BLaER1 (cell line): ENCODE results near the gene SYNGR1.
"Not testable (repeated sequence)": the region's sequence is repeated elsewhere in the genome, so short reads cannot be mapped to it uniquely, and the experiment has no call there.

Source experiments
- H3K27ac ChIP-seq: shearing (Covaris generic); formaldehyde crosslinking; 2 replicates; pipeline ENCODE4 v1.8.1; 2022
- H3K27me3 ChIP-seq: shearing (Covaris generic); formaldehyde crosslinking; 2 replicates; pipeline ENCODE4 v1.8.1; 2022
- H3K36me3 ChIP-seq: shearing (Covaris generic); formaldehyde crosslinking; 2 replicates; pipeline ENCODE4 v1.8.1; 2022
- H3K4me1 ChIP-seq: shearing (Covaris generic); formaldehyde crosslinking; 2 replicates; pipeline ENCODE4 v1.8.1; 2022
- H3K4me2 ChIP-seq: shearing (Covaris generic); formaldehyde crosslinking; 2 replicates; pipeline ENCODE4 v1.8.1; 2022
- H3K4me3 ChIP-seq: shearing (Covaris generic); formaldehyde crosslinking; 2 replicates; pipeline ENCODE4 v1.8.1; 2022
- H3K9ac ChIP-seq: shearing (Covaris generic); formaldehyde crosslinking; 2 replicates; pipeline ENCODE4 v1.8.1; 2022
- H3K9me3 ChIP-seq: shearing (Covaris generic); formaldehyde crosslinking; 2 replicates; pipeline ENCODE4 v1.8.1; 2022
- H4K20me1 ChIP-seq: shearing (Covaris generic); formaldehyde crosslinking; 2 replicates; pipeline ENCODE4 v1.8.1; 2022
- Cebpa-rat ChIP-seq: shearing (Covaris generic); IDR thresholded peaks from 2 replicates; pipeline ENCODE4 v1.8.1; 2022

SYNGR1 gene

GRCh38 chr22:39316440-39317083, 33.2 kb upstream of the SYNGR1 start:
- Histone ChIP-seq H3K27me3 (no peaks in the 10 kb centered on the region), H3K4me1 (peaks cover 75% of the 10 kb centered on the region), H3K36me3 (peaks cover 71% of the 10 kb centered on the region), H3K4me3 (peak overlapping the region; percentile 87), H3K9ac (peak overlapping the region; percentile 99), H3K27ac (peak overlapping the region; percentile 98; the same call in 1 of the 2 replicates), H4K20me1 (peaks cover 77% of the 10 kb centered on the region), H3K4me2 (peak overlapping the region; percentile 96), H3K9me3 (no peaks in the 10 kb centered on the region)
- TF ChIP-seq Cebpa-rat: no peak

- H3K4me3 ChIP-seq: peak overlapping the region; percentile 87
- H3K9me3 ChIP-seq: no peaks in the 10 kb centered on the region
- H3K9ac ChIP-seq: peak overlapping the region; percentile 99
- peak overlapping the region; percentile 96 for H3K4me2 ChIP-seq
- H3K36me3 ChIP-seq: peaks cover 64% of the 10 kb centered on the region
- H3K27me3 ChIP-seq: no peaks in the 10 kb centered on the region
- H3K27ac ChIP-seq: peak overlapping the region; percentile 98
- H3K4me1 ChIP-seq: peaks cover 68% of the 10 kb centered on the region
- peaks cover 70% of the 10 kb centered on the region for H4K20me1 ChIP-seq
- no peak for TF ChIP-seq Cebpa-rat
Measured at GRCh38 chr22:39317084-39317774, 32.6 kb upstream of the SYNGR1 start.

- Histone ChIP-seq H3K4me3 (peak overlapping the region; percentile 87), H3K4me2 (peak overlapping the region; percentile 96), H4K20me1 (peaks cover 63% of the 10 kb centered on the region), H3K9ac (peak overlapping the region; percentile 99), H3K27me3 (no peaks in the 10 kb centered on the region), H3K27ac (peak overlapping the region; percentile 98), H3K9me3 (no peaks in the 10 kb centered on the region), H3K4me1 (peaks cover 61% of the 10 kb centered on the region), H3K36me3 (peaks cover 57% of the 10 kb centered on the region)
- no peak for TF ChIP-seq Cebpa-rat
Measured at GRCh38 chr22:39317775-39318506, 31.9 kb upstream of the SYNGR1 start.

GRCh38 chr22:39318507-39319283, 31.1 kb upstream of the SYNGR1 start:
- peaks cover 54% of the 10 kb centered on the region for H3K4me1 ChIP-seq
- no peaks in the 10 kb centered on the region for H3K27me3 ChIP-seq
- H3K4me2 ChIP-seq: peak overlapping the region; percentile 96
- H3K36me3 ChIP-seq: peaks cover 49% of the 10 kb centered on the region
- peak overlapping the region; percentile 87 for H3K4me3 ChIP-seq
- peaks cover 56% of the 10 kb centered on the region for H4K20me1 ChIP-seq
- H3K9ac ChIP-seq: peak overlapping the region; percentile 99
- H3K27ac ChIP-seq: peak overlapping the region; percentile 98
- H3K9me3 ChIP-seq: no peaks in the 10 kb centered on the region
- no peak for TF ChIP-seq Cebpa-rat

- TF ChIP-seq Cebpa-rat: no peak
- H3K36me3 ChIP-seq: peaks cover 42% of the 10 kb centered on the region
- H3K4me1 ChIP-seq: peaks cover 46% of the 10 kb centered on the region
- no peaks in the 10 kb centered on the region for H3K27me3 ChIP-seq
- H3K9ac ChIP-seq: peak within 1 kb of the TSS; percentile 99
- H3K9me3 ChIP-seq: no peaks in the 10 kb centered on the region
- peak within 1 kb of the TSS; percentile 87 for H3K4me3 ChIP-seq
- peak within 1 kb of the TSS; percentile 96 for H3K4me2 ChIP-seq
- H4K20me1 ChIP-seq: peaks cover 48% of the 10 kb centered on the region
- peak within 1 kb of the TSS; percentile 98 for H3K27ac ChIP-seq
Measured at GRCh38 chr22:39319284-39320022, 30.3 kb upstream of the SYNGR1 start, which contains the start of gene RPL3. Gene RPL3, minus strand, starts transcription at chr22:39319623. Its CDS starts 26 bp downstream, at chr22:39319597.

GRCh38 chr22:39320616-39321029, 29.2 kb upstream of the SYNGR1 start:
- Histone ChIP-seq H3K36me3 (peaks cover 30% of the 10 kb centered on the region), H4K20me1 (peaks cover 36% of the 10 kb centered on the region), H3K9ac (peak overlapping the region; percentile 98; the same call in 1 of the 2 replicates), H3K4me1 (peaks cover 34% of the 10 kb centered on the region), H3K27ac (peak overlapping the region; percentile 97), H3K4me2 (peak overlapping the region; percentile 70), H3K4me3 (peak overlapping the region; percentile 87)
- H3K27me3 ChIP-seq, H3K9me3 ChIP-seq: not testable (repeated sequence)

GRCh38 chr22:39325392-39325932, 24.3 kb upstream of the SYNGR1 start:
- TF ChIP-seq Cebpa-rat: no peak
- no peak overlapping the region for H3K9ac ChIP-seq
- H3K27me3 ChIP-seq: no peaks in the 10 kb centered on the region
- H4K20me1 ChIP-seq: no peaks in the 10 kb centered on the region
- H3K4me2 ChIP-seq: no peak overlapping the region
- H3K4me1 ChIP-seq: peaks cover 4% of the 10 kb centered on the region
- no peaks in the 10 kb centered on the region for H3K36me3 ChIP-seq
- no peak overlapping the region for H3K4me3 ChIP-seq
- H3K9me3 ChIP-seq: no peaks in the 10 kb centered on the region
- H3K27ac ChIP-seq: no peak overlapping the region

GRCh38 chr22:39327995-39328754, 21.6 kb upstream of the SYNGR1 start:
- Histone ChIP-seq H3K4me2 (no peak overlapping the region), H3K27me3 (no peaks in the 10 kb centered on the region), H3K27ac (no peak overlapping the region), H3K9me3 (no peaks in the 10 kb centered on the region), H3K36me3 (no peaks in the 10 kb centered on the region), H3K4me1 (no peaks in the 10 kb centered on the region), H4K20me1 (no peaks in the 10 kb centered on the region), H3K9ac (no peak overlapping the region), H3K4me3 (no peak overlapping the region)
- no peak for TF ChIP-seq Cebpa-rat

- H3K27me3 ChIP-seq, H3K36me3 ChIP-seq, H4K20me1 ChIP-seq, H3K4me2 ChIP-seq, H3K9ac ChIP-seq, H3K4me3 ChIP-seq, H3K9me3 ChIP-seq, H3K4me1 ChIP-seq, H3K27ac ChIP-seq: not testable (repeated sequence)
Measured at GRCh38 chr22:39330553-39330952, 19.2 kb upstream of the SYNGR1 start.
